Measurements from ENCODE around the gene LRRC3B.

LRRC3B gene

DNA sequence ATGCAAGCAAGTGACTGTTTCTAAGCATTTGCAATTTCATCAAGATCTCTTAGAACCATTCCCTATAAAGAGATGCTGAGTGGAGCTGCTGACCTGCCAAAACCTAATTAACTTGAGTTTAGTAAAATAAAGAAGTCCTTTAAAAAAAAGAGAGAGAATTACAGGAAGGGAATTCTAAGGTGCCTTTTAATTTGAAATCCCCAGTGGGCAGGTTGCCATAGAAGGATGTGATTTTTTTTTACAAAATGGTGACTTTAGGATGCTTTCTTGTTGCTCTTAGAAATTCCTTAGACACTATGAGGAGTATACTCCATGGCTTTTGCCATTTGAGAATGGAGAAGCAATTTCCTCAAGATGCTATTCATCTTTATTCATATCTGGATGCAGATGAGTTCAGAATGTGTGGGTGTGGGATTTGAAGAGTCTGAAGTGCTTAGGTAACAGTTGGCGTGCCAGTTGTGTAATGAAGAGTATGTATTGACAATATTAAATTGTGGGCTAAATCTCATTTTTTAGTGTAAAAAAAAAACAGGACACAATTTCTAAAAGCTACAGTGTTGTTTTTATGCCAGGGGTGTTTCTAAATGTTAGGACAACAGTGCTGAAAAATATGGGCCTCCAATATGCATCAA lies 13.6 kb downstream of the LRRC3B start:
- no peaks in the 10 kb centered on the region for H3K9me3 Mint-ChIP-seq
- H3K27ac Mint-ChIP-seq, result no peak overlapping the region
- no peaks in the 10 kb centered on the region for H3K36me3 Mint-ChIP-seq (ENCODE audit: low read depth)
- TF ChIP-seq, protein P1, sequence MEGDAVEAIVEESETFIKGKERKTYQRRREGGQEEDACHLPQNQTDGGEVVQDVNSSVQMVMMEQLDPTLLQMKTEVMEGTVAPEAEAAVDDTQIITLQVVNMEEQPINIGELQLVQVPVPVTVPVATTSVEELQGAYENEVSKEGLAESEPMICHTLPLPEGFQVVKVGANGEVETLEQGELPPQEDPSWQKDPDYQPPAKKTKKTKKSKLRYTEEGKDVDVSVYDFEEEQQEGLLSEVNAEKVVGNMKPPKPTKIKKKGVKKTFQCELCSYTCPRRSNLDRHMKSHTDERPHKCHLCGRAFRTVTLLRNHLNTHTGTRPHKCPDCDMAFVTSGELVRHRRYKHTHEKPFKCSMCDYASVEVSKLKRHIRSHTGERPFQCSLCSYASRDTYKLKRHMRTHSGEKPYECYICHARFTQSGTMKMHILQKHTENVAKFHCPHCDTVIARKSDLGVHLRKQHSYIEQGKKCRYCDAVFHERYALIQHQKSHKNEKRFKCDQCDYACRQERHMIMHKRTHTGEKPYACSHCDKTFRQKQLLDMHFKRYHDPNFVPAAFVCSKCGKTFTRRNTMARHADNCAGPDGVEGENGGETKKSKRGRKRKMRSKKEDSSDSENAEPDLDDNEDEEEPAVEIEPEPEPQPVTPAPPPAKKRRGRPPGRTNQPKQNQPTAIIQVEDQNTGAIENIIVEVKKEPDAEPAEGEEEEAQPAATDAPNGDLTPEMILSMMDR (IDR thresholded peaks at IDR 0.05), result no peak
- peaks cover 2% of the 10 kb centered on the region for H3K4me1 Mint-ChIP-seq
- no peak overlapping the region for H3K4me3 Mint-ChIP-seq
- DNase-seq, result no peak
- H3K27me3 Mint-ChIP-seq (ENCODE audit: low read depth, poor library complexity), result peaks cover 5% of the 10 kb centered on the region

DNA sequence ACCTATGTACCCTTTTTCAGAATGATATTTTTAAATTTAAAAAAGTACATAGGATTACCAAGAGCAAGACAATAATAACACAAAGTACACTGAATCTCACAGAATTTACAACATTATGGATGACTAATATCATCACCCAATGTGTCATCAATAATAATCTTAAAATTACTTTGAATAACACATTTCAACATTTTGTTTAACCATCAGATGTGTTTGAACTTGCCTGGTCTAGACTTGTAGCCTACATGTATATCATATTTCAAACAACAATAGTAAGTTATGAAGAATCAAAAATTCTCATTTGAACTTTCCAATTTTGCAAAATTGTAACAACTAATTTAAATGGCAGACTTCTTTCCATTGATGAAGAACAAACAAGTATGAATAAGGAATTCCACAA lies 15.1 kb downstream of the LRRC3B start:
- H3K36me3 Mint-ChIP-seq (ENCODE audit: low read depth), result no peaks in the 10 kb centered on the region
- H3K4me1 Mint-ChIP-seq, result no peaks in the 10 kb centered on the region
- no peaks in the 10 kb centered on the region for H3K9me3 Mint-ChIP-seq
- TF ChIP-seq, protein P1 (IDR thresholded peaks at IDR 0.05), result no peak
- no peak for DNase-seq
- peaks cover 7% of the 10 kb centered on the region for H3K27me3 Mint-ChIP-seq (ENCODE audit: low read depth, poor library complexity)
- no peak overlapping the region for H3K27ac Mint-ChIP-seq
- no peak overlapping the region for H3K4me3 Mint-ChIP-seq

DNA sequence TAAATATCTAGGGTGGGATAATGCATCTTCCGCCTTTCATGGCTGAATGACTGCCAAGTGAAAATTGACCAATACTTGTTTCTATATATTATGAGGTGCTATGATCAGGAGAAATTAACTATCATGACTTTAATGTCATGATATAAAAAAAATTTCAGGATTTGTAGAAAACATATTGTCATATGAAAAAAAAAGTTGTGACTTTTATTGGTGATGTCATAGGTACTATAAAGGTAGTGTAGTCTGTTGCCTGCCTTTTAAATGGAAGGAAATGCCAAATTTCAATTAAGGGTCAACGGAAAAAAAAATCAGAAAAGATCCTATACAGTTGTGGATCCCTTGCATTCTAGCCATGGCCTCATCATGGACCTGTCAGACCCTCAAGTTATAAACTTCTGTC lies 15.5 kb downstream of the LRRC3B start:
- Mint-ChIP-seq H3K27ac (no peak overlapping the region), H3K27me3 (ENCODE audit: low read depth, poor library complexity) (peaks cover 9% of the 10 kb centered on the region), H3K4me3 (no peak overlapping the region), H3K9me3 (no peaks in the 10 kb centered on the region), H3K36me3 (ENCODE audit: low read depth) (no peaks in the 10 kb centered on the region), H3K4me1 (no peaks in the 10 kb centered on the region)
- TF ChIP-seq, protein P1 (IDR thresholded peaks at IDR 0.05), result no peak
- DNase-seq, result no peak

DNA sequence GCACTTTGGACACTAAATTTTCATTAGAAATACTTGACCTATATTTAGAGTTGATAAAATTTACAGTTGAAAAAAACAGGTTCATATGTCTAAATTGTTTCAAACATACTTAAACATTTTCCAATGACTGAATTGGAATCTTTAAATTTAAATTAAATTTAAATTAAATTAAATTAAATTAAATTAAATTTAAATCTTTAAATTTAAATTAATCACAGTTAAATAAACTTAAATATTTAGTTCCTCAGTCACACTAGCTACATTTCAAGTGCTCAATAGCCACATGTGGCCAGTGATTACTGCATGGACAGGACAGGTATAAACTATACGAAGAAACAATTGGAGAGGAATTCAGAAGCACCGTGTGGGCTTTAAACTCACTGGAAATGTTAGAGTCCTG lies 16.8 kb downstream of the LRRC3B start:
- Mint-ChIP-seq H3K27ac (no peak overlapping the region), H3K36me3 (ENCODE audit: low read depth) (no peaks in the 10 kb centered on the region), H3K27me3 (ENCODE audit: low read depth, poor library complexity) (peaks cover 9% of the 10 kb centered on the region), H3K4me3 (no peak overlapping the region), H3K4me1 (no peaks in the 10 kb centered on the region), H3K9me3 (no peaks in the 10 kb centered on the region)
- TF ChIP-seq, protein P1 (IDR thresholded peaks at IDR 0.05), result no peak
- no peak for DNase-seq

DNA sequence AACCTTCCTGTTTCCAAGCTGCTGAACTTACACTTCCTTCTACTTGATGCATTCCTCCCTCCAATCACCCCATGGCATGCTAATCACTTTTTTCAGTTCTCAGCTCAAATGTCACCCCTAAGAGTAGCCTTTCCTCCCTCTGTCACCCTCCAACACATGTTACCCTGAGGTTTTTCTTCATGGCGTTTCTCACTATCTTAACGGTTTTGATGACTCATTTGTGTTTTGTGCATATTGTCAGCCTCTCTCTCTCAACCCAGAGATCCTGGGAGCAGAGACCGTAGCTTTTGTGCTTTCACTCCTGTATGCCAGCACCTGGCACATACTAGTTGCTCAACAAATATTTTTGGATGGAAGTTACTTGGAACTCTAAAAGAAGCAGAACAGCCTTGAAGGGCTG lies 24.5 kb downstream of the LRRC3B start:
- no peaks in the 10 kb centered on the region for H3K4me1 Mint-ChIP-seq
- H3K4me3 Mint-ChIP-seq, result no peak overlapping the region
- H3K9me3 Mint-ChIP-seq, result no peaks in the 10 kb centered on the region
- no peak overlapping the region for H3K27ac Mint-ChIP-seq
- peaks cover 7% of the 10 kb centered on the region for H3K27me3 Mint-ChIP-seq (ENCODE audit: low read depth, poor library complexity)
- H3K36me3 Mint-ChIP-seq (ENCODE audit: low read depth), result no peaks in the 10 kb centered on the region
- TF ChIP-seq, protein P1 (IDR thresholded peaks at IDR 0.05), result no peak
- no peak for DNase-seq

DNA sequence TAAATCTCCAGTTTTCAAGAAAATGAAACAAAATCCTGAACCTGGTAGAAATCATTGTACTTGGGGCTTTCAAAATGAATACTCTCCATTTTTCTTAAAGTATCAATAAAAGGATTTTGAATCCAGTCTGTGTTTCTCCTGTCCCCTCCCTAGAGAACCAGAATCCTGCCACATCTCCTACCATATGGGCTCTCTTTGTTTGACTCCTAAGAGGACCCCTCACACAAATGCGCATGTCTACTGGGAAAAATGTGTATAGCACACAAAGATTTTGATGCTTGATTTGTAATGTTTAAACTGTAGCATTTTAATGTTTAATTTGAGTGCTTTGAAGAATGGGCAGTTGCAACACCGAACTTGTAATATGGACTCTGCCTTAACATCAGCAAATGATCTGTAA lies 25.9 kb downstream of the LRRC3B start:
- Mint-ChIP-seq H3K9me3 (no peaks in the 10 kb centered on the region), H3K4me1 (no peaks in the 10 kb centered on the region), H3K36me3 (ENCODE audit: low read depth) (no peaks in the 10 kb centered on the region), H3K4me3 (no peak overlapping the region), H3K27ac (no peak overlapping the region), H3K27me3 (ENCODE audit: low read depth, poor library complexity) (peaks cover 3% of the 10 kb centered on the region)
- DNase-seq, result no peak
- TF ChIP-seq, protein P1 (IDR thresholded peaks at IDR 0.05), result no peak

Data from nephron progenitor cell (in vitro differentiated cells).